ENCODE results near the gene OGDH. TPM values are rescaled to one million over a fixed set of nuclear protein-coding genes. Genes with fewer than 3 reads are reported as not detected.
A peak's percentile ranks its signal among the peaks of the same experiment; 100 is the strongest.

OGDH gene
- total and polyA plus RNA-seq, 2 of the 13 experiments (the other 11 are each of a cell fraction or from before 2014, with no cell fraction given), result 17.4 to 25.4 TPM

- Histone ChIP-seq H3K36me3 (replicated peaks in 1 of 2; ENCODE audit: control insufficient read depth in 1 of 2, insufficient read depth in 2 of 2, low read length in 2 of 2) (no peaks in the 10 kb centered on the region), H3K4me2 (ENCODE audit: low read depth, low read length) (no peak overlapping the region), H3K9me3 (ENCODE audit: low read length) (no peaks in the 10 kb centered on the region), H3K27ac (ENCODE audit: extremely low read length, insufficient read depth, low read length) (no peak overlapping the region), H3K27me3 (ENCODE audit: control insufficient read depth in 1 of 2, insufficient read depth in 2 of 2, low read length in 2 of 2) (no peaks in the 10 kb centered on the region), H3K79me2 (ENCODE audit: insufficient read depth, low read length) (no peaks in the 10 kb centered on the region), H3K4me3 (replicated peaks in 1 of 3; ENCODE audit: insufficient read depth in 1 of 3, low read depth in 2 of 3, low read length in 3 of 3) (no peak overlapping the region), H2AFZ (ENCODE audit: low read length) (no peak overlapping the region), H4K20me1 (ENCODE audit: insufficient read depth, low read length) (no peaks in the 10 kb centered on the region), H3K4me1 (ENCODE audit: insufficient read depth, low read length) (0 out of 2 replicates have a peak, but pooled peaks cover 6% of the 10 kb centered on the region), H3K9ac (ENCODE audit: insufficient read depth, low read depth, low read length) (no peak overlapping the region)
- POLR2A ChIA-PET, result no interaction called here
- ATAC-seq (no peak), DNase-seq (ENCODE audit: low spot score) (no peak), FAIRE-seq (no peak)
- peak in 1 of 2 experiments; percentile 75; a peak in 1 of 4 replicates for TF ChIP-seq ATF4 (CRISPR knock-in tag; IDR thresholded peaks at IDR 0.05)
- TF ChIP-seq AGO1 (IDR thresholded peaks at IDR 0.05; ENCODE audit: low read depth, low read length, poor library complexity, severe bottlenecking), result no peak
- intact Hi-C loops (cut with micrococcal nuclease; ENCODE audit: unreplicated experiment) (no loop called here), in situ Hi-C loops (cut with HindIII; ENCODE audit: extremely low pct_ligation_motif_present, low pct_unique_long_range_greater_than_20kb) (loop anchor here (25.0 kb wide), 1 partner anchor 163 kb away; no protein-coding TSS in a partner anchor)
- CTCF ChIA-PET (ENCODE audit: low intra/inter-chr PET ratio, low total read pairs), result no interaction called here
- WGBS (ENCODE audit: low lambda C conversion rate), result 11% methylated on average over 3 of the region's 3 CpGs
- no TSS peak for BruUV-seq (replicated peaks)
These were observed 7.2 kb upstream of the OGDH start for GRCh38 chr7:44599222-44599621.

GRCh38 chr7:44602576-44602910 is 3.9 kb upstream of the OGDH start:
- no peaks in the 10 kb centered on the region for H3K36me3 ChIP-seq (replicated peaks in 1 of 2; ENCODE audit: control insufficient read depth in 1 of 2, insufficient read depth in 2 of 2, low read length in 2 of 2)
- ChIA-PET CTCF (ENCODE audit: low intra/inter-chr PET ratio, low total read pairs) (no interaction called here), POLR2A (no interaction called here)
- DNase-seq (ENCODE audit: low spot score) (no peak), FAIRE-seq (no peak), ATAC-seq (no peak)
- H2AFZ ChIP-seq (ENCODE audit: low read length), result no peak overlapping the region
- no peak for TF ChIP-seq PHF8 (CRISPR knock-in tag; IDR thresholded peaks at IDR 0.05)
- TF ChIP-seq PBX2 (CRISPR knock-in tag; IDR thresholded peaks at IDR 0.05), result no peak
- no peak for TF ChIP-seq ZNF282 (IDR thresholded peaks at IDR 0.05; ENCODE audit: partially characterized antibody)
- no peak for TF ChIP-seq HMGXB4 (CRISPR knock-in tag; IDR thresholded peaks at IDR 0.05; ENCODE audit: borderline replicate concordance in 1 of 2, low read depth in 1 of 2)
- in situ Hi-C loops (cut with HindIII; ENCODE audit: extremely low pct_ligation_motif_present, low pct_unique_long_range_greater_than_20kb) (no loop called here), intact Hi-C loops (cut with micrococcal nuclease; ENCODE audit: unreplicated experiment) (no loop called here)
- H3K4me1 ChIP-seq (ENCODE audit: insufficient read depth, low read length), result peaks cover 19% of the 10 kb centered on the region
- WGBS (ENCODE audit: low lambda C conversion rate), result 7% methylated on average over 1 of the region's 1 CpG
- H3K27me3 ChIP-seq (ENCODE audit: control insufficient read depth in 1 of 2, insufficient read depth in 2 of 2, low read length in 2 of 2), result no peaks in the 10 kb centered on the region; a peak in 1 of 5 replicates
- H3K79me2 ChIP-seq (ENCODE audit: insufficient read depth, low read length), result peaks cover 7% of the 10 kb centered on the region
- no peak overlapping the region for H3K4me2 ChIP-seq (ENCODE audit: low read depth, low read length)
- H3K27ac ChIP-seq (ENCODE audit: extremely low read length, insufficient read depth, low read length), result no peak overlapping the region
- no peak overlapping the region for H3K9ac ChIP-seq (ENCODE audit: insufficient read depth, low read depth, low read length)
- H4K20me1 ChIP-seq (ENCODE audit: insufficient read depth, low read length), result no peaks in the 10 kb centered on the region
- no TSS peak for BruUV-seq (replicated peaks)
- H3K4me3 ChIP-seq (replicated peaks in 1 of 3; ENCODE audit: insufficient read depth in 1 of 3, low read depth in 2 of 3, low read length in 3 of 3), result no peak overlapping the region
- no peaks in the 10 kb centered on the region for H3K9me3 ChIP-seq (ENCODE audit: low read length)
